GM12873 (cell line): Measurements from ENCODE around the gene FREM1.

Source experiments
- CTCF ChIP-seq: IDR thresholded peaks from 2 replicates; pipeline ENCODE4 v1.5.1; 2012; ENCODE audit warnings: low read depth, mild to moderate bottlenecking, moderate library complexity, low read length, control low read depth; ENCODE audit not compliant: insufficient read depth; ENCODE audit errors: missing control alignments

The FREM1 gene

GRCh38 chr9:14868418-14868771 is 41.8 kb downstream of the FREM1 start:
- TF ChIP-seq CTCF, result no peak

- TF ChIP-seq CTCF, result no peak
Observed at GRCh38 chr9:14866200-14866749, 44.0 kb downstream of the FREM1 start.

- no peak for TF ChIP-seq CTCF
Observed at GRCh38 chr9:14864309-14864708, 45.9 kb downstream of the FREM1 start.

GRCh38 chr9:14863402-14863801 is 46.8 kb downstream of the FREM1 start:
- TF ChIP-seq CTCF, result no peak

GRCh38 chr9:14857449-14858305 is 52.6 kb downstream of the FREM1 start:
- TF ChIP-seq CTCF, result no peak

GRCh38 chr9:14849851-14850250 is 60.4 kb downstream of the FREM1 start:
- TF ChIP-seq CTCF, result no peak

GRCh38 chr9:14849296-14849695 is 60.9 kb downstream of the FREM1 start:
- no peak for TF ChIP-seq CTCF
